Esophagus (tissue), 2 donors: ENCODE data around the gene XIAP. TPM values are rescaled to one million over a fixed set of nuclear protein-coding genes. Genes with fewer than 3 reads are reported as not detected.
"Not testable (repeated sequence)": the region's sequence is repeated elsewhere in the genome, so short reads cannot be mapped to it uniquely, and the experiment has no call there.

Experiments
- H3K27ac ChIP-seq, 2 donors: one replicate each; pipeline ENCODE4 v1.5.1; 2013; ENCODE audit warnings: low read depth in 2 of 2, mild to moderate bottlenecking in 2 of 2, inconsistent platforms in 1 of 2, low read length in 1 of 2, moderate library complexity in 1 of 2
- H3K27me3 ChIP-seq, 2 donors: one replicate each; pipeline ENCODE4 v1.6.1; 2013; ENCODE audit warnings: low read length in 2 of 2, control low read depth in 1 of 2, mild to moderate bottlenecking in 1 of 2; ENCODE audit not compliant: insufficient read depth in 2 of 2, control insufficient read depth in 1 of 2
- H3K36me3 ChIP-seq, 2 donors: one replicate each; pipeline ENCODE4 v1.6.1; 2013; ENCODE audit warnings: low read length in 1 of 2; ENCODE audit not compliant: control insufficient read depth in 2 of 2, insufficient read depth in 2 of 2
- H3K4me1 ChIP-seq, 2 donors: one replicate each; pipeline ENCODE4 v1.6.1; 2013; ENCODE audit warnings: low read length in 1 of 2; ENCODE audit not compliant: control insufficient read depth in 2 of 2, insufficient read depth in 2 of 2
- H3K4me3 ChIP-seq, 2 donors: one replicate each; pipeline ENCODE4 v1.5.1; 2013; ENCODE audit warnings: low read length in 2 of 2, mild to moderate bottlenecking in 2 of 2, low read depth in 1 of 2, moderate library complexity in 1 of 2
- H3K9me3 ChIP-seq, 2 donors: one replicate each; pipeline ENCODE4 v1.6.1; 2013; ENCODE audit warnings: mild to moderate bottlenecking in 2 of 2, low read depth in 1 of 2, low read length in 1 of 2, moderate library complexity in 1 of 2; ENCODE audit not compliant: control insufficient read depth in 2 of 2, insufficient read depth in 1 of 2
- WGBS, 2 donors: extraction: QIAGEN DNeasy Blood & Tissue Kit; methylation state at CpG; one replicate each; pipeline ENCODE4 v1.1.7; 2013; 5-methylcytosine and 5-hydroxymethylcytosine counted together
- polyA plus RNA-seq, 2 donors: library from polyadenylated mRNA; stranded (reverse); fragments of 200-250 nt; gene quantifications; one replicate each; pipeline ENCODE4 v1.2.3, GENCODE V29; 2013
- donor health status: healthy with polysubstance abuse.
- donor health status: Bipolar disorder and iron deficiency.

The XIAP gene
- polyA plus RNA-seq, 2 donors, result 8.0 to 8.7 TPM

DNA sequence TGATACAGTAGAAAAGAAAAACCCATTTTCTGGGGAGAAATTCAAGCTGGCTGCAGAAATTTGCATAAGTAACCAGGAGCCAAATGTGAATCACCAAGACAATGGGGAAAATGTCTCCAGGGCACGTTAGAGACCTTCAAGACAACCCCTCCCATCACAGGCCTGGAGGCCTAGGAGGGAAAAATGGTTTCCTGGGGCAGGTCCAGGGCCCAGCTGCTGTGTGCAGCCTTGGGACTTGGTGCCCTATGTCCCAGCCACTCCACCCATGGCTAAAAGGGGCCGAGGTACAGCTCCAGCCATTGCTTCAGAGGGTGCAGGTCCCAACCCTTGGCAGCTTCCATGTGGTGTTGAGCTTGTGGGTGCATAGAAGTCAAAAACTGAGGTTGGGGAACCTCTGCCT lies 72.2 kb downstream of the XIAP start:
- not testable (repeated sequence) for H3K27ac ChIP-seq, H3K27me3 ChIP-seq, H3K36me3 ChIP-seq, H3K4me3 ChIP-seq, H3K9me3 ChIP-seq, H3K4me1 ChIP-seq
- WGBS, 2 donors, result 57 to 72% methylated on average over 2 of the region's 2 CpGs

DNA sequence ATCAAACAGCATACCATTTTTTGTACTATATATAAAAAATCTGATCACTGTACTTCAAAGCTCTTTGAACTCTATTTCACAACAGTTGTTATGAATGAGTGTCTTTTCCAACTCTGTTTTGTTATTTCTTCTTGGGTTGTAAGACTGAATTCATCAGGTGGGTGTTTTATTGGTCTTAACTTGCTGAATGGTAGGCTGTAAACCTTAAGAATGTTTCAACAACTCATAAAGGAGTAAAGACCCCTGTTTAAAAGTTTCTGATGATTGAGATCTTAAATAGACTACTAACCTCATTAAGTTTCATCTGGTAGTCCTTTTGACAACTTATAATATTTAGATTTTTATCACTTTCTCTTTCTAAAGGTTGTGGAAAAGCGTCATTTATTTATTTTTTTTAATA lies 83.2 kb downstream of the XIAP start:
- Histone ChIP-seq H3K4me3 (no peak overlapping the region), H3K27me3 (no peaks in the 10 kb centered on the region), H3K36me3 (no peaks in the 10 kb centered on the region), H3K4me1 (no peaks in the 10 kb centered on the region), H3K9me3 (no peaks in the 10 kb centered on the region), H3K27ac (no peak overlapping the region)
- WGBS, 2 donors, result 62 to 83% methylated on average over 1 of the region's 1 CpG

DNA sequence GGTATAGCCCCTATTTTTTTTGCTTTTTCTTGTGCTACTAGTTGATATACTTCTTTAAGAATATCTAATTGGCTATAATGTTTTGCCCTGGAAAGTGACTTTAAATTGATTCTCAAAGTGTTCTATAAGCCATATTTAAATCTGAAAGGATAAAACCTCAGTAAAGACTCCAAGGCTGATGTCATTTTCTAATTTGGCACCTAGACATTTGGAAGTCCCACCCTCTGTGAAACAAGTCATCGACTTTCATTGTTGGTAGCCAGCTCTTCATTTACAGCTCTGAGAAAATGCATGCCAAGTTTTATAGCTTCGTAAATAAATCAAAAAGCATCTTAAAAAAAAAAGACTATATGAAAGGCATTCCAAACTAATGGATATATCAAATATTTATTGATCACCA lies 83.6 kb downstream of the XIAP start:
- Histone ChIP-seq H3K27ac (no peak overlapping the region), H3K9me3 (no peaks in the 10 kb centered on the region), H3K36me3 (no peaks in the 10 kb centered on the region), H3K4me1 (no peaks in the 10 kb centered on the region), H3K27me3 (no peaks in the 10 kb centered on the region), H3K4me3 (no peak overlapping the region)
- WGBS, 2 donors, result 42 to 51% methylated on average over 2 of the region's 2 CpGs

DNA sequence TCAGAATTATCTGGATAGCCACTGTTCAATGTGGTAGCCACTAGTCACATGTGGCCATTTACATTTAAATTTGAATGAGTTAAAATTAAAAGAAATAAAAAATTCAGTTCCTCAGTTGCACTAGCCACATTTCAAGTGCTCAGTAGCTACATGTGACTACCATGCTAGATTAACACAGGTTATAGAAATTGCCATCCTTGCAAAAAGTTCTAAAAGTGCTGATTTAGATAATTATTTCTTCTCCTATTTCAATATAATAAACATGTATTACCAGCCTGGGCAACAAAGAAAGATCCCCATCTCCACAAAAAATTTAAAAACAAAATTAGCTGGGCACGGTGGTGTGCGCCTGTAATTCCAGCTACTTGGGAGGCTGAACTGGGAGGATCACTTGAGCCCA lies 90.0 kb downstream of the XIAP start:
- Histone ChIP-seq H3K36me3 (no peaks in the 10 kb centered on the region), H3K27ac (no peak overlapping the region), H3K9me3 (no peaks in the 10 kb centered on the region), H3K4me1 (no peaks in the 10 kb centered on the region), H3K4me3 (no peak overlapping the region), H3K27me3 (no peaks in the 10 kb centered on the region)
- 95 to 96% methylated on average over 2 of the region's 2 CpGs for WGBS, 2 donors

DNA sequence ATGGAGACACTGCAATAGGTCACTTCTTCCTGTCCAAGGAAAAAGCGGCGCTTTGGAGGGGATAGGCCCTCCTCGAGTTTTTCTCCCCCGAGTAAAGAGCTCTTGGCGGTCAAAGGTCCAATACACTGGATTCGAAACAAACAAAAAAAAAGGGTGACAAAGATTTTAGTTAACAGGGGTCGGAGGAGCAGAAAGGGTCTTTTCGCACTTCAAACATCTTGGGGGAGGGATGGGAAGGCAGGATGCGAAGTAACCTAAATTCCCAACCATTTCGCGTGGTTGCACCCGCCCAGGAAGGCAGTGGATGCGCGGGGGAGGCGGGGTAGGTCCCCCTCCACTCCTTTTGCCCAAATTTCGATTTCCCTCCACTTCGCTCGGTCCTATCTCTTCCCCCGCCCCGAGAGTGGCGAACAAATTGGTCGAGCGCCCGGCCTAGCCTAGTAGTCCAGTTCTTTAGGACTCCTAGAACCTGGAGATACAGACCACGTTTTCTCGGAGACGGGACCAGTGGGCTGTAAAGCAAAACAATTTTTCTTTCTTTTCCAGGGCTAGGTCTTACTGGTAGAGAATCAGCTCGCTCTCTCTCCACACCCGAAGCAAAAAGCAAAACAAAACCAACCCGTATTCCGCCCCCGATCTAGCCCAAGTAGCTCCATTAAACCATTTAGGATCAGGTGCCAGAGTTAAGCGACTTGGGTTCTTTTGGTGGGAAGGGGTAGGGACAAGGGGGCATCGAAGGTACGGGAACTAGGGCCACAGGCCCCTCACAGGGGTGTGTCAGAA lies 99.6 kb downstream of the XIAP start:
- Histone ChIP-seq H3K27ac (peak overlapping the region; percentile 87 to 96), H3K36me3 (no peaks in the 10 kb centered on the region), H3K27me3 (no peaks in the 10 kb centered on the region), H3K4me3 (peak overlapping the region; percentile 40 to 81), H3K4me1 (no peaks in the 10 kb centered on the region), H3K9me3 (no peaks in the 10 kb centered on the region)
- WGBS, 2 donors, result 3 to 26% methylated on average over 34 to 35 of the region's 35 CpGs

DNA sequence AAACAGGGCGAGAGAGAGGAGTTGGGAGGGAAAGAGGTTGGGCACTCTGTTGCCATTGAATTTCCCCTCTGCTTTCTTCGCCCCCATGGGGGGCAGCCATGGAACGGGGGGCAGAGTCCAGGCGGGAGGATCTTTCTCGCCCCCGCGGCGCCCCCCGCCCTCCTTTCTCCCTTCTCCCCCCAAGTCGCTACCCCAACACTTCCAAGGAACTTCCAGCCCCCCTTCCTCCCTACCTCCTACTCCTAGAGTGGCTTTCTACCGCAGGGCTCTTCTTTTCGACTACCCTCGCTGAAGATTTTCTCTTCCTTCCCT lies 101.1 kb downstream of the XIAP start:
- Histone ChIP-seq H3K4me3 (peak overlapping the region; percentile 70), H3K27me3 (no peaks in the 10 kb centered on the region), H3K9me3 (no peaks in the 10 kb centered on the region), H3K36me3 (no peaks in the 10 kb centered on the region), H3K4me1 (no peaks in the 10 kb centered on the region), H3K27ac (peak overlapping the region; percentile 95 to 98)
- WGBS, 2 donors, result 1 to 23% methylated on average over 11 of the region's 13 CpGs

DNA sequence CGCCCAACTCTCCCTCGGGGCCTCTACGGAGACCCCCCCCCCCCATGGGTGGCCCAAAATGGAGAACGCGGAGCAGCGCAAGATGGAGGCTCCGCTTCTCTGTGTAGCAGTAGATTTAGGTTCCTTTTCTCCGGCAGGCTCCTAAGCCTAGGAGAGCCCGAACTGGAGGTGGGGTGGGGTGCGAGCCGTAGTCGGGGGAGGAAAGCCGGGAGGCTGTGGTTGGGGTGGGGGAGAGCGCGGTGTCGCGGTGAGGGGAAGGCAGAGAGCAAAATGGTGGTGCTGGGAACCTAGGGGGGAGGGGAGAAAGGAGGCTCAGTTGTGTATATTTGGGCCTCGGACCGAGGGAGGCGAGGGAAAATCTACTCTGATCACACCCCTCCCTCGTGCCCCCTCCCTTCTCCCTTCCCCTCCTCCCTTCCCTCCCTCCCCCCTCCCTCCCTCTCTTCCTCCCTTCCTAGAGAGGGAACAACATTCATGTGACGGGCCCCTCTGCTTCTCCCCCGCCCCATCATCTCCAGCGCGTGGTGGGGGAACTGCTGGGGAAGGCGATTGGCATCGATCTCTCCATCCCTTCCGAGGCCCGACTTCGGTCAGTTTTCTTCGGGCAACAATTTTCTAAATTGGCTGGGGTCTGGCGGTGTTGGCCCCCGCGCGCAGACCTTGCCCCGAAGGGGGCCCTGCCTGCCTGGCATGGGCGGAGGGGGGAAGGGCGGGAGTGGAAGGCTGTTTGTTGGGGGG lies 101.6 kb downstream of the XIAP start, which contains the start of gene STAG2:
Gene STAG2, plus strand, starts transcription at position 439 of the 738 bp plus-strand sequence. CDS start 60,922 bp downstream, outside the sequence.
- H3K27me3 ChIP-seq, result no peaks in the 10 kb centered on the region
- H3K9me3 ChIP-seq, result no peaks in the 10 kb centered on the region
- no peaks in the 10 kb centered on the region for H3K36me3 ChIP-seq
- no peaks in the 10 kb centered on the region for H3K4me1 ChIP-seq
- 1 to 42% methylated on average over 27 to 36 of the region's 38 CpGs for WGBS, 2 donors
- H3K27ac ChIP-seq, result peak within 1 kb of the TSS; percentile 96 to 98
- peak within 1 kb of the TSS; percentile 70 for H3K4me3 ChIP-seq

DNA sequence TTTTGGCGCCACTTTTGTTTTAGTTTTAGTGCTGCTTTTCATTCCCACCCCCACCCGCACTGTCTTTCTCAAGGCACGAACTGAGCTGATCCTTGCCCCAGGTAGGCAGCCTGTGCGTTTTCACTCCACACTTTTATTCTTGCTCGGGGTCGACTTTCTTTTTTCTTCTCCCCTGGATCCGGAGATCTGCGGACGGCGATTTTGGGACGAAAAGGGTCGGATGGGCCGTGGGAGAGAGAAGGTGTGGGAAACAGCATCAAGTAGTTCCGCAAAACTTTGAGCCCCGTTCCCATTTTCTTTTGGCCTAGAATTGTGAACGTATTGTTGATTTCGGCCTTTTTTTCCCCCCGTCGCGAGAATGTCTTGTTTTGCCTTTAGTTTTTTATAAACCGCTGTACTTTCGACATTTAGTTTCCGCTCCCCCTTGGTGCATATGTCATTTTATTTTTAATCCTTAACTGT lies 102.2 kb downstream of the XIAP start:
- H3K4me3 ChIP-seq, result peak overlapping the region; percentile 70
- 1 to 33% methylated on average over 23 of the region's 23 CpGs for WGBS, 2 donors
- no peaks in the 10 kb centered on the region for H3K36me3 ChIP-seq
- H3K9me3 ChIP-seq, result no peaks in the 10 kb centered on the region
- H3K4me1 ChIP-seq, result no peaks in the 10 kb centered on the region
- peak overlapping the region; percentile 96 to 98 for H3K27ac ChIP-seq
- H3K27me3 ChIP-seq, result no peaks in the 10 kb centered on the region

DNA sequence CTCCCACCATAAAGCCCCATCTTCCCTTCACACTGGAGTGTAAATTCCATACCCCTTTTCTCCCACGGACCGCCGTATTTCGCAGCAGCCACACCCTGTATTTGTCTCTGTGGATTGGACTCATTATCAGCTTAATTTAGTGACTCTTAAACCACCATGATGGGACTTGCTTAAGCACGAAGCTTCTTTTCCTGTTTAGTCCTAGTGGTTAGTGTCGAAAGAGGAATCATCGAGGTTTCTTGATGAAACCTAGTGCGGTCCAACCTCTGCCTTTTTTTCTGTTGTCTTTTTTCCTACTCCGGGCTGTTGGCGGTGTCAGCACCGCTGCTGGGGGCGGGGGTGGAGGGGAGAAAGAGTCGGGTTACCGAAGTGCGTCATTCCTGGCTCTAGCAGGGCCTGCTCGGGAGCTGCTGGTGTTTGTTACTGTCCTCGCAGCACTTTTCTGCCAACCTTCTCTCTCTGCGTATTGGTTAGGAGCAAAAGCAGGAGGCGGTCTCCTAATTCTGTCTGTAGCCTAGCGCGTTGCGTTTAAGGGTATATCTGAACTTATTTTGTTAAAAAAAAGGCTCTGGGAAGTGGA lies 103.0 kb downstream of the XIAP start:
- peak overlapping the region; percentile 70 for H3K4me3 ChIP-seq
- no peaks in the 10 kb centered on the region for H3K4me1 ChIP-seq
- 0 to 17% methylated on average over 22 of the region's 22 CpGs for WGBS, 2 donors

More for the DNA sequence above, 103.0 kb downstream of the XIAP start:
- H3K36me3 ChIP-seq, result no peaks in the 10 kb centered on the region
- H3K9me3 ChIP-seq, result no peaks in the 10 kb centered on the region
- H3K27ac ChIP-seq, result peak overlapping the region; percentile 96 to 98
- no peaks in the 10 kb centered on the region for H3K27me3 ChIP-seq
